GM18909 (cell line): ENCODE data around the gene AKAP9.
"Not testable (repeated sequence)": the region's sequence is repeated elsewhere in the genome, so short reads cannot be mapped to it uniquely, and the experiment has no call there.

Experiments
- ATAC-seq: cut with Tn5 transposase; IDR thresholded peaks from one replicate; pipeline ENCODE4 v1.9.1; 2021; ENCODE audit warnings: mild to moderate bottlenecking; ENCODE audit not compliant: unreplicated experiment, poor library complexity

The AKAP9 gene

GRCh38 chr7:91944970-91945369 lies 4.3 kb downstream of the AKAP9 start:
- not testable (repeated sequence) for ATAC-seq

- no peak for ATAC-seq
Observed at GRCh38 chr7:91945476-91945875, 4.8 kb downstream of the AKAP9 start.

DNA sequence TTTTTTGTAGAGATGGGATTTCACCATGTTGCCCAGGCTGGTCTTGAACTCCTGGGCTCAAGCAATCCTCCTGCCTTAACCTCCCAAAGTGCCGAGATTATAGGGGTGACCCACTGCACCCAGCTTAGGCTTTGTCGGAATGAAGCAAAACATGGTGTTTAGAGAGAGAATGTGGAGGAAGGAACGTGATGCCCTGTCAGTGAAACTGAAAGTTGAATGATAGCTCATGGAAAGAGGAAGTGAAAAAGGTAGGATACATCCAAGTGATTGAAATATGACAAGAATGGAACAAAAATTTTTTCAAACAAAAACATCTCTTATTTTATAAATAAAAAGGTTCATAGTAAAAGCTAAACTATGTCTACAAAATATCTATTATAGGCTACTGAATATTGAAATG lies 5.9 kb downstream of the AKAP9 start:
- ATAC-seq, result no peak

DNA sequence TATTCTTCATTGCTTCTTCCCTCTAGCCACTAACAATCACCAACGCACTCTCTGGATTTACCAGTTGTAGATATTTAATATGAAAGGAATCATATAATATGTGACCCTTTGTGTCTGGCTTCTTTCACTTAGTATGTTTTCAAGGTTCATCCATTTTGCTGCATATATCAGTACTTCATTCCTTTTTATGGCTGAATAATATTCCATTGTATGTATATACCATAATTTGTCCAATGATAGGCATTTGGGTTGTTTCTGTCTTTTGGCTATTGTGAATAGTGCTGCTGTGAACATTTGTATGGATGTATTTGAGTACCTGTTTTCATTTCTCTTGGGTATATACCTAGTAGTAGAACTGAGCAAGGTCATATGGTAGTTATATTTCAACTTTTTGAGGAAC lies 7.3 kb downstream of the AKAP9 start:
- ATAC-seq, result no peak

GRCh38 chr7:91949221-91950009 lies 8.8 kb downstream of the AKAP9 start:
- peak; percentile 65 for ATAC-seq

DNA sequence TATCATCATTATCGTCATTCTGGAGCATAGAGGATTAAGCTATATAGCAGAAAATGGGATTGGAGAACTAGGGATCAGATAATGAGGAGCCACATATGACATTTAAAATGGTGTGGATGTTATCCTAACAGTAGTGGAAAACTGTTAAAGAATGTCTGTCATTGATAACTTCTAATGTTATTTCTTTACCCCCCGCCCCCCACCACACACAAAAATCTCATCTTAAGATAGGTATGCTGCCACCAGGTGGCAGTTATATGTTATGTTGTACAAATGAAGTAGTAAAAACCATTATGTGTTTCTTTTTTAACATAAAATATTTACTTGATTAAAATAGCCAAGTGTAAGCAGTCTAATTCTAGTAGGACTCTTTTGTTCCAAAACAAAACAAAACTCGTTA lies 13.0 kb downstream of the AKAP9 start:
- ATAC-seq, result no peak

DNA sequence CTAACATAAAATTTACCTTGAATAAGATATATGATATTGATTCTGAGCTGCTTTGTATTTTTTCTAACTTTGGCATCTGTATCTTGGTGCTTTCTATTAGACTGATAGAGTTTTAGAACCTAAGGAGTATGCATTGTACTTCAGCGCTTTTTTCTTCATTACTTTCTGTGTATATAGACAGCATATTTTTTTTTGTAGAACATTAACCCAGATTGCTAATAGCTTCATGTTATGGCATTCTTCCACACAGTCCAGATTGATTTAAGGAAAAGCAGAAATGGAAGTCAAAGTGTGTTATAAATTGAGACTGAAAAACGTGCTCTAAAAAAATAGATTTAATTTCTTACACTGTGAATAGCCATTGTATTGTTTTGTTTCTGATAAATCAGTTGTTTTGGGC lies 15.8 kb downstream of the AKAP9 start:
- ATAC-seq, result not testable (repeated sequence)

GRCh38 chr7:91957232-91957631 lies 16.6 kb downstream of the AKAP9 start:
- no peak for ATAC-seq

DNA sequence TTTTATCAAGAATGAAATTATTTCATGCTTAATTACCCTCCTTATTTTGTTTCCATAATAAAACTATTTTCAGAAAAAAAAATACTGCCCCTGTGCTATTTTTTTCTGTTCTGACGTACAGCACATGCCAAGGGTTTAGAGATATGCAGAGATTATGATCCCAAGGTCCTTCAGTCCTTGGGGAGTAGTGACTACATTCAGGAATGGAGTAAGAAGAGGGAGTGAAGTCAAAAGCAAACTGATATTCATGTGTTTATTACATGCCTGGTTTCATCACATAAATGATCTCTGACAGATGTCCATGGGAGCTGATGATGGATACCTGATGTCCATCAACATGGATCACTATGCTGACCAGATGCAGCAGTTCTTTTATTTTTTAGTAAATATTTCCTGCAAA lies 17.2 kb downstream of the AKAP9 start:
- no peak for ATAC-seq

DNA sequence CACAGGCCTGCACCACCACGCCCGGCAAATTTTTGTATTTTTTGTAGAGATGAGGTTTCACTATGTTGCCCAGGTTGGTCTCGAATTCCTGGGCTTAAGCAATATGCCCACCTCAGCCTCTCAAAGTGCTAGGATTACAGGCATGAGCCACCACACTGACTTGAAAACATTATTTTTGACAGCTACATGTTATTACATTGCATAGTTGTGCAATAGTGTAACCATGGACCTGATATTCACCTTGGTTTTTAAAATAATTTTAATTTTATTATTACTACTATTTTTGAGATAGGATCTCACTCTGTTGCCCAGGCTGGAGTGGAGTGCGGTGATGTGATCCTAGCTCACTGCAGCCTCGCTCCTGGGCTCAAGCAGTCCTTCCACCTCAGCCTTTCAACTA lies 18.4 kb downstream of the AKAP9 start:
- no peak for ATAC-seq

- ATAC-seq, result no peak
Observed at GRCh38 chr7:91961816-91962215, 21.2 kb downstream of the AKAP9 start.

DNA sequence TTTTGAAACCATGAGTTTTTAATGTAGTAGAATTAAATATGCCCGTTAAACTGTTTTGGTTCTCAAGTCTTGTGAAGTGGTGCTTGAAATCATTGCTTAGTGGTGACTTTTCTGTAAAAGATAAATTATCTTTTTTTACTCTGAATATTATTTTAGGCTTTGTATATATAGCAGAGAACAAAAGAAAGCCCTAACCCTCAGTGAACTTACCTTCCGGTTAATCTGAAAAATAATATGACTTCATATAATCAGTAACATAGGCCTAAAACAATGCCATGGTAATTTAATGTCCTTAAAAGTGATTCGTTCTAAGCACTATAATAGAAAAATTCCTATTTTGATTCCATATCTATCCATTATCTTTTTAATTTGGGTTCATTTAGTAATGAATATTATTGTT lies 21.8 kb downstream of the AKAP9 start:
- no peak for ATAC-seq

- not testable (repeated sequence) for ATAC-seq
Observed at GRCh38 chr7:91967513-91967912, 26.9 kb downstream of the AKAP9 start.

GRCh38 chr7:91973639-91974038 lies 33.0 kb downstream of the AKAP9 start:
- no peak for ATAC-seq

GRCh38 chr7:91974066-91974465 lies 33.4 kb downstream of the AKAP9 start:
- no peak for ATAC-seq

GRCh38 chr7:91976743-91977142 lies 36.1 kb downstream of the AKAP9 start:
- ATAC-seq, result no peak

- ATAC-seq, result no peak
Observed at GRCh38 chr7:91979590-91979989, 38.9 kb downstream of the AKAP9 start.

GRCh38 chr7:91982352-91982751 lies 41.7 kb downstream of the AKAP9 start:
- not testable (repeated sequence) for ATAC-seq

DNA sequence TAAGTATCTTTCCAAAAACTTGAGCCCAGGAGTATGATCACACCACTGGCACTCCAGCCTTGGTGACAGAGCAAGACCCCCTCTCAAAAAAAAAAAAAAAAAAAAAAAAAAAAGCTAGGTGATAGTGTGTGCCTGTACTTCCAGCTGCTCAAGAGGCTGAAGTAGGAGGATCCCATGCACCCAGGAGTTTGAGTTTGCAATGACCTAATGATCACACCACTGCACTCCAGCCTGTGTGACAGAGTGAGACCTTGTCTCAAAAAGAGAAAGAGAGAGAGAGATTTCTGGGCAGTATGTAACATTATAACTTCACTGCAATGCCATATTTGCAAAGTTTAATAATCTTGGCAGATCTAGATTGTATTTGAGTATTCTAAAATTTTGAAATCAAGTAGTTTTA lies 47.6 kb downstream of the AKAP9 start:
- no peak for ATAC-seq

- ATAC-seq, result peak; percentile 51
Observed at GRCh38 chr7:91993976-91994375, 53.3 kb downstream of the AKAP9 start.

DNA sequence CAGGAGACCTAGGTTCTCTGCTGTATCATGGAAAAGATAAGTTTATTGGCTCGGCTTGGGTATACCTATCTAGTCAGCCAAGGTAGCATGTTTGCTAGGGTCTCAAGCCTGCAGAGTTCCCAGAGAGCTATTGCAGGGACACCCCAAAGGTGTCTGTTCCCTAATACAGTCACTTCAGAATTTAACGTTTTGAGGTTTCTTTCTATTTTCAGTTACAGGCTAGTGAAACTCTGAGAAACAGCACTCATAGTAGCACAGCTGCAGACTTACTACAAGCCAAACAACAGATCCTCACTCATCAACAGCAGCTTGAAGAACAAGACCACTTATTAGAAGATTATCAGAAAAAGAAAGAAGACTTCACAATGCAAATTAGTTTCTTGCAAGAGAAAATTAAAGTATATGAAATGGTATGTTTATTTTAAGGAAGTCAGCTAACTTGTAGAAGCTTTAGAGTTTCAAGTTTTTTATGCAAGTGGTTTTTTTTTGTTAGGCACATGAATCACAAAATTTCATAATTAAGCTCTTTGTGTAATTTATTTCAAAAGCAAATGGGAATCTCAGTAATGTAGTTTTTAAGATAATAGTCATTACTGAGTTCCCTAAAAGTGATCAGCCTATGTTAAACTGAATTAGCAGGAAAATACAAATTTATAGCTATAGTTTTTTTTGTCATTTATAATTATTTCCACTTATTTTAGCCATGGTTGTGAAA lies 54.9 kb downstream of the AKAP9 start:
- peak; percentile 94 for ATAC-seq
